K562 (cell line): ENCODE data around the gene KIZ.

Experiments
- CEBPB ChIP-seq: fragments of 450-650 bp; IDR thresholded peaks from 2 replicates; pipeline ENCODE4 v1.6.1; 2016; ENCODE audit warnings: missing genetic modification characterization, missing compliant biosample characterization
- CTCF ChIP-seq, 3 experiments: IDR thresholded peaks in 2 of 3; conservative IDR thresholded peaks in 1 of 3; 2 replicates each; pipeline ENCODE4 v1.5.1; 2011 to 2012; ENCODE audit warnings: low read length in 3 of 3, mild to moderate bottlenecking in 3 of 3, control low read depth in 2 of 3, improper control_type of control experiment in 1 of 3, inconsistent platforms in 1 of 3, low read depth in 1 of 3, mixed read lengths in 1 of 3, moderate library complexity in 1 of 3; ENCODE audit not compliant: insufficient read depth in 2 of 3
- ESRRB ChIP-seq: fragments of 250-450 bp; sonication (Bioruptor Pico); IDR thresholded peaks from 2 replicates; pipeline ENCODE4 v1.5.0; 2020; ENCODE audit warnings: mild to moderate bottlenecking, moderate library complexity, borderline replicate concordance
- GTF2F1 ChIP-seq: IDR thresholded peaks from 2 replicates; pipeline ENCODE4 v1.6.1; 2011; ENCODE audit warnings: low read depth, low read length, improper control_type of control experiment
- HDAC6 ChIP-seq: IDR thresholded peaks from 2 replicates; pipeline ENCODE4 v1.6.1; 2012; ENCODE audit warnings: low read depth, mild to moderate bottlenecking, control low read depth, inconsistent platforms, low read length, moderate library complexity
- JUNB ChIP-seq: fragments of 450-650 bp; formaldehyde crosslinking; conservative IDR thresholded peaks from 2 replicates; pipeline ENCODE4 v1.4.0; 2020; ENCODE audit warnings: mild to moderate bottlenecking
- L3MBTL2 ChIP-seq: fragments of 450-650 bp; IDR thresholded peaks from 2 replicates; pipeline ENCODE4 v1.6.1; 2016; ENCODE audit warnings: mild to moderate bottlenecking, moderate library complexity
- NFIC ChIP-seq: fragments of 450-650 bp; IDR thresholded peaks from 2 replicates; pipeline ENCODE4 v1.6.1; 2017; ENCODE audit warnings: mild to moderate bottlenecking, inconsistent platforms
- PHF20 ChIP-seq: fragments of 450-650 bp; IDR thresholded peaks from 2 replicates; pipeline ENCODE4 v1.6.1; 2018; ENCODE audit not compliant: partially characterized antibody
- POLR2A ChIP-seq: fragments of 450-650 bp; conservative IDR thresholded peaks from 2 replicates; pipeline ENCODE4 v1.6.1; 2016
- SIN3A ChIP-seq, 2 experiments: fragments of 150-350 bp in 1 of 2; IDR thresholded peaks; 2 replicates each; pipeline ENCODE4 v1.6.1; 2011 to 2016; ENCODE audit warnings: borderline replicate concordance in 2 of 2, low read depth in 2 of 2, low read length in 2 of 2, mild to moderate bottlenecking in 2 of 2, moderate library complexity in 2 of 2; ENCODE audit not compliant: control insufficient read depth in 1 of 2
- ZNF274 ChIP-seq: IDR thresholded peaks from 2 replicates; pipeline ENCODE4 v1.6.1; 2011; ENCODE audit warnings: low read depth, mild to moderate bottlenecking, low read length, moderate library complexity, borderline replicate concordance
- TF ChIP-seq, protein P1 (sequence below): sonication (generic); formaldehyde crosslinking; IDR thresholded peaks from 2 replicates; pipeline ENCODE4 v1.8.1; 2022; ENCODE audit warnings: missing genetic modification reagents
- TF ChIP-seq, protein P2 (sequence below): sonication (generic); formaldehyde crosslinking; IDR thresholded peaks from 2 replicates; pipeline ENCODE4 v1.9.0; 2022; ENCODE audit warnings: mild to moderate bottlenecking, missing genetic modification reagents

DNA sequence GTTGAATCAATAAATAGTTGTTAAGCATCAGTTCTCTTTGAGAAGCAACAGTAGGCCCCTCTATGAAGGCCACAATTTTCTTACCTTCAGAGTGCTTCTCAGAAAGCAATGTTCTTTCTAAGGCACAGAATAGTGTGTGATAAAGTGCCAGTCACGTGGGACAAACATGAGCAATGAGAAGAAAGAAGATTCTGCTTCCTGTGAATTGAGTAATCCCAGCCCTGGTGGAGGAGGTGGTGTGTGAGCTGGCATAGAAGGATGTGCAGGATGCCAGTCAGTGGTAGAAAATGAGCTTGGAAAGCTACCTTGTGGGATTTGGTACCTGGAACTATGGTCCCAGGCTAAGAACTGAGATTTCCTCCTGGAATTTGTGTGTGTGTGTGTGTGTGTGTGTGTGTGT lies 21.7 kb downstream of the KIZ start:
- TF ChIP-seq PHF20: no peak
- TF ChIP-seq L3MBTL2: no peak
- TF ChIP-seq GTF2F1: no peak
- TF ChIP-seq JUNB: no peak
- no peak for TF ChIP-seq NFIC
- TF ChIP-seq, protein P1, sequence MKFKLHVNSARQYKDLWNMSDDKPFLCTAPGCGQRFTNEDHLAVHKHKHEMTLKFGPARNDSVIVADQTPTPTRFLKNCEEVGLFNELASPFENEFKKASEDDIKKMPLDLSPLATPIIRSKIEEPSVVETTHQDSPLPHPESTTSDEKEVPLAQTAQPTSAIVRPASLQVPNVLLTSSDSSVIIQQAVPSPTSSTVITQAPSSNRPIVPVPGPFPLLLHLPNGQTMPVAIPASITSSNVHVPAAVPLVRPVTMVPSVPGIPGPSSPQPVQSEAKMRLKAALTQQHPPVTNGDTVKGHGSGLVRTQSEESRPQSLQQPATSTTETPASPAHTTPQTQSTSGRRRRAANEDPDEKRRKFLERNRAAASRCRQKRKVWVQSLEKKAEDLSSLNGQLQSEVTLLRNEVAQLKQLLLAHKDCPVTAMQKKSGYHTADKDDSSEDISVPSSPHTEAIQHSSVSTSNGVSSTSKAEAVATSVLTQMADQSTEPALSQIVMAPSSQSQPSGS: no peak
- no peak for TF ChIP-seq CEBPB
- no peak for TF ChIP-seq ZNF274
- TF ChIP-seq, protein P2, sequence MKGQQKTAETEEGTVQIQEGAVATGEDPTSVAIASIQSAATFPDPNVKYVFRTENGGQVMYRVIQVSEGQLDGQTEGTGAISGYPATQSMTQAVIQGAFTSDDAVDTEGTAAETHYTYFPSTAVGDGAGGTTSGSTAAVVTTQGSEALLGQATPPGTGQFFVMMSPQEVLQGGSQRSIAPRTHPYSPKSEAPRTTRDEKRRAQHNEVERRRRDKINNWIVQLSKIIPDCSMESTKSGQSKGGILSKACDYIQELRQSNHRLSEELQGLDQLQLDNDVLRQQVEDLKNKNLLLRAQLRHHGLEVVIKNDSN (CRISPR knock-in tag): no peak
- no peak for TF ChIP-seq CTCF (IDR thresholded peaks at IDR 0.05 in 2 of 3, conservative IDR thresholded peaks at IDR 0.05 in 1 of 3; ENCODE audit: insufficient read depth in 2 of 3, low read depth in 1 of 3, low read length in 3 of 3)
- TF ChIP-seq HDAC6: no peak
- no peak for TF ChIP-seq SIN3A (IDR thresholded peaks at IDR 0.05; ENCODE audit: borderline replicate concordance in 2 of 2, control insufficient read depth in 1 of 2, low read depth in 2 of 2, low read length in 2 of 2)
- no peak for TF ChIP-seq POLR2A
- TF ChIP-seq ESRRB: no peak
